CD4-positive, CD25-positive, alpha-beta regulatory T cell (primary cell): ENCODE measurements around the gene MINDY3. TPM values are rescaled to one million over a fixed set of nuclear protein-coding genes. Genes with fewer than 3 reads are reported as not detected.

Experiments used
- ATAC-seq, 2 donors: fragments of 150-1000 bp; cut with Tn5 transposase; one replicate each; pipeline ENCODE4 v1.10.0; 2021; ENCODE audit warnings: low read depth in 2 of 2, moderate number of reproducible peaks in 2 of 2, moderate library complexity in 1 of 2
- DNase-seq, 3 donors: peaks; one replicate each; pipeline versions ENCODE4 v3.0.0 to v3.0.0-alpha.2; 2012 to 2022; ENCODE audit warnings: mixed read lengths in 1 of 3
- H3K27ac ChIP-seq: one replicate; pipeline ENCODE4 v1.7.0; 2013; ENCODE audit warnings: mild to moderate bottlenecking, low read length; ENCODE audit not compliant: insufficient read depth, poor library complexity, severe bottlenecking
- H3K27me3 ChIP-seq: one replicate; pipeline ENCODE4 v1.7.0; 2013; ENCODE audit warnings: low read length; ENCODE audit not compliant: control insufficient read depth, insufficient read depth
- H3K36me3 ChIP-seq: one replicate; pipeline ENCODE4 v1.7.0; 2013; ENCODE audit warnings: mild to moderate bottlenecking, low read length, moderate library complexity; ENCODE audit not compliant: control insufficient read depth, insufficient read depth
- H3K4me1 ChIP-seq: 2 replicates; pipeline ENCODE4 v1.7.0; 2013; ENCODE audit warnings: mild to moderate bottlenecking, low read length; ENCODE audit not compliant: insufficient read depth, control insufficient read depth, poor library complexity, severe bottlenecking
- H3K4me3 ChIP-seq: one replicate; pipeline ENCODE4 v1.7.0; 2013; ENCODE audit warnings: low read depth, mild to moderate bottlenecking, low read length, moderate library complexity
- H3K9me3 ChIP-seq, 2 experiments: 1 replicate in 1 of 2; 2 replicates in 1 of 2; pipeline ENCODE4 v1.7.0; 2013; ENCODE audit warnings: low read length in 2 of 2, mild to moderate bottlenecking in 1 of 2, moderate library complexity in 1 of 2; ENCODE audit not compliant: control insufficient read depth in 2 of 2
- H3K27ac Mint-ChIP-seq, 3 donors: one replicate each; pipeline ENCODE4 v1.8.0; 2020 to 2022; ENCODE audit warnings: mild to moderate bottlenecking in 3 of 3, mixed read lengths in 3 of 3, moderate library complexity in 2 of 3
- H3K27me3 Mint-ChIP-seq: one replicate; pipeline ENCODE4 v1.8.0; 2022; ENCODE audit warnings: mild to moderate bottlenecking, mixed read lengths
- H3K36me3 Mint-ChIP-seq: one replicate; pipeline ENCODE4 v1.8.0; 2020; ENCODE audit warnings: mixed read lengths
- H3K4me1 Mint-ChIP-seq, 4 donors: one replicate each; pipeline ENCODE4 v1.8.0; 2020 to 2022; ENCODE audit warnings: mixed read lengths in 4 of 4, mild to moderate bottlenecking in 1 of 4
- H3K4me3 Mint-ChIP-seq, 4 donors: one replicate each; pipeline ENCODE4 v1.8.0; 2020 to 2022; ENCODE audit warnings: mild to moderate bottlenecking in 4 of 4, mixed read lengths in 4 of 4, moderate library complexity in 3 of 4
- H3K9me3 Mint-ChIP-seq, 7 donors: one replicate each; pipeline ENCODE4 v1.8.0; 2020 to 2022; ENCODE audit warnings: mixed read lengths in 7 of 7, mild to moderate bottlenecking in 3 of 7, moderate library complexity in 2 of 7
- polyA plus RNA-seq, 4 donors: library from polyadenylated mRNA; unstranded; fragments of 300-500 nt; fragmentation: Illumina TruSeq; gene quantifications; one replicate each; pipeline ENCODE4 v1.2.3, GENCODE V29; 2021
- total RNA-seq: library from RNA; stranded (reverse); gene quantifications from one replicate; pipeline ENCODE4 v1.2.3, GENCODE V29; 2022

The MINDY3 gene
- total and polyA plus RNA-seq, 5 donors from 2014 or later = 5.5 to 37.1 (median 7.1) TPM

DNA sequence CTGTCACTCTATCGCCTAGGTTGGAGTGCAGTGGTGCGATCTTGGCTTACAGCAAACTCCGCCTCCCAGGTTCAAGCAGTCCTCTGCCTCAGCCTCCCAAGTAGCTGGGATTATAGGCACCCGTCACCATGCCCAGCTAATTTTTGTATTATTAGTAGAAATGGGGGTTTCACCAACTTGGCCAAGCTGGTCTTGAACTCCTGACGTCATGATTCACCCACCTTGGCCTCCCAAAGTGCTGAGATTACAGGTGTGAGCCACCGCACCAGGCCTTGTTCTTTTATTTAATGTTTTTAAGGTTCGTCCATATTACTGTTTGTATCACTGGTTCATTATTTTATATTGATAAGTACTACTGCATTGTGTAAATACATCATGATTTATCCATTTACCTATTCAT is 130.4 kb downstream of the MINDY3 start:
- Mint-ChIP-seq H3K9me3 (peaks cover 0 to 13% (median 3%) of the 10 kb centered on the region in 7 donors), H3K4me3 (no peak overlapping the region), H3K4me1 (no peaks in the 10 kb centered on the region), H3K27me3 (peaks cover 29% of the 10 kb centered on the region), H3K36me3 (no peaks in the 10 kb centered on the region), H3K27ac (no peak overlapping the region)
- H3K4me1 ChIP-seq = no peaks in the 10 kb centered on the region
- no peak overlapping the region for H3K27ac ChIP-seq
- no peaks in the 10 kb centered on the region for H3K36me3 ChIP-seq
- H3K27me3 ChIP-seq = peaks cover 4% of the 10 kb centered on the region
- no peaks in the 10 kb centered on the region for H3K9me3 ChIP-seq
- H3K4me3 ChIP-seq = no peak overlapping the region
- DNase-seq (no peak), ATAC-seq (no peak)

Other genes starting within 250 kb of the MINDY3 start
- not detected for gene ITGA8, start 140.6 kb downstream of the MINDY3 start, total RNA-seq
- gene ITGA8, start 140.6 kb downstream of the MINDY3 start, polyA plus RNA-seq = not detected